ENCODE measurements around the gene UCN2. TPM values are rescaled to one million over a fixed set of nuclear protein-coding genes. Genes with fewer than 3 reads are reported as not detected.
A peak's percentile ranks its signal among the peaks of the same experiment; 100 is the strongest.

The UCN2 gene
- polyA plus RNA-seq, 3 donors = 0.61 TPM; not detected in 2

GRCh38 chr3:48596676-48597407 lies 33.3 kb upstream of the UCN2 start:
- H4K20me1 ChIP-seq (ENCODE audit: insufficient read depth, low read length) = peaks cover 39% of the 10 kb centered on the region
- DNase-seq = no peak
- H3K4me3 Mint-ChIP-seq = no peak overlapping the region
- no peak overlapping the region for H3K9ac ChIP-seq (ENCODE audit: insufficient read depth, low read length, poor library complexity, severe bottlenecking)
- no peak overlapping the region for H3K27ac ChIP-seq (ENCODE audit: low read depth in 1 of 2, low read length in 2 of 2)
- H3K4me1 ChIP-seq (ENCODE audit: control insufficient read depth in 1 of 2, insufficient read depth in 2 of 2, low read length in 2 of 2) = peaks cover 6 to 14% of the 10 kb centered on the region in 2 donors
- peaks cover 49 to 52% of the 10 kb centered on the region in 2 donors for H3K36me3 Mint-ChIP-seq
- H3K27ac Mint-ChIP-seq = peak overlapping the region in 3 of 7 donors; percentile 43 to 59 (median 59)
- peaks cover 0 to 6% (median 0%) of the 10 kb centered on the region in 7 donors for H3K9me3 Mint-ChIP-seq
- H3K4me3 ChIP-seq (replicated peaks in 1 of 3; ENCODE audit: low read depth in 2 of 3, low read length in 3 of 3) = no peak overlapping the region
- intact Hi-C loops (cut with micrococcal nuclease) = no loop called here
- no peak overlapping the region for H2AFZ ChIP-seq (ENCODE audit: insufficient read depth, low read depth, low read length, poor library complexity, severe bottlenecking)
- no peaks in the 10 kb centered on the region for H3K9me3 ChIP-seq (replicated peaks in 1 of 2; ENCODE audit: control insufficient read depth in 1 of 2, insufficient read depth in 1 of 2, low read length in 2 of 2)
- H3K27me3 ChIP-seq (ENCODE audit: control insufficient read depth in 2 of 2, insufficient read depth in 2 of 2, low read length in 2 of 2) = peaks cover 6 to 30% of the 10 kb centered on the region in 2 donors
- peaks cover 38 to 40% (median 38%) of the 10 kb centered on the region in 3 donors for H3K27me3 Mint-ChIP-seq (ENCODE audit: low read depth in 3 of 3)
- no peaks in the 10 kb centered on the region for H3K79me2 ChIP-seq (ENCODE audit: insufficient read depth, low read length)
- peaks cover 12% of the 10 kb centered on the region for H3K4me1 Mint-ChIP-seq
- TF ChIP-seq CTCF (IDR thresholded peaks at IDR 0.05) = no peak
- 82% methylated on average over 4 of the region's 8 CpGs for WGBS (ENCODE audit: insufficient coverage)
- H3K4me2 ChIP-seq (replicated peaks; ENCODE audit: extremely low read depth, low read length, poor library complexity, severe bottlenecking) = no peak overlapping the region
- peaks cover 44 to 48% of the 10 kb centered on the region in 2 donors for H3K36me3 ChIP-seq (replicated peaks in 1 of 2; ENCODE audit: control insufficient read depth in 1 of 2, insufficient read depth in 2 of 2, low read length in 2 of 2)

- Histone ChIP-seq H3K27me3 (ENCODE audit: control insufficient read depth in 2 of 2, insufficient read depth in 2 of 2, low read length in 2 of 2) (peaks cover 6 to 30% of the 10 kb centered on the region in 2 donors), H3K36me3 (replicated peaks in 1 of 2; ENCODE audit: control insufficient read depth in 1 of 2, insufficient read depth in 2 of 2, low read length in 2 of 2) (peaks cover 37 to 41% of the 10 kb centered on the region in 2 donors), H3K4me2 (replicated peaks; ENCODE audit: extremely low read depth, low read length, poor library complexity, severe bottlenecking) (no peak overlapping the region), H2AFZ (ENCODE audit: insufficient read depth, low read depth, low read length, poor library complexity, severe bottlenecking) (no peak overlapping the region), H3K9me3 (replicated peaks in 1 of 2; ENCODE audit: control insufficient read depth in 1 of 2, insufficient read depth in 1 of 2, low read length in 2 of 2) (no peaks in the 10 kb centered on the region), H3K4me3 (replicated peaks in 1 of 3; ENCODE audit: low read depth in 2 of 3, low read length in 3 of 3) (no peak overlapping the region), H3K27ac (ENCODE audit: low read depth in 1 of 2, low read length in 2 of 2) (no peak overlapping the region), H3K79me2 (ENCODE audit: insufficient read depth, low read length) (no peaks in the 10 kb centered on the region), H4K20me1 (ENCODE audit: insufficient read depth, low read length) (peaks cover 32% of the 10 kb centered on the region), H3K9ac (ENCODE audit: insufficient read depth, low read length, poor library complexity, severe bottlenecking) (no peak overlapping the region), H3K4me1 (ENCODE audit: control insufficient read depth in 1 of 2, insufficient read depth in 2 of 2, low read length in 2 of 2) (peaks cover 6 to 14% of the 10 kb centered on the region in 2 donors)
- WGBS (ENCODE audit: insufficient coverage) = 78% methylated on average over 4 of the region's 5 CpGs
- Mint-ChIP-seq H3K27ac (peak overlapping the region in 2 of 7 donors; percentile 51 to 57), H3K9me3 (peaks cover 0 to 6% (median 0%) of the 10 kb centered on the region in 7 donors), H3K4me3 (peak overlapping the region in 1 of 2 donors; percentile 83), H3K4me1 (peaks cover 12% of the 10 kb centered on the region), H3K36me3 (peaks cover 44 to 47% of the 10 kb centered on the region in 2 donors), H3K27me3 (ENCODE audit: low read depth in 3 of 3) (peaks cover 38 to 43% (median 38%) of the 10 kb centered on the region in 3 donors)
- no peak for TF ChIP-seq CTCF (IDR thresholded peaks at IDR 0.05)
- intact Hi-C loops (cut with micrococcal nuclease) = no loop called here
- no peak for DNase-seq
Observed at GRCh38 chr3:48596157-48596556, 32.6 kb upstream of the UCN2 start.

Measured in CD14-positive monocyte (primary cell).